HepG2 (cell line): Measurements from ENCODE around the gene CLCN1. TPM values are rescaled to one million over a fixed set of nuclear protein-coding genes. Genes with fewer than 3 reads are reported as not detected.
A peak's percentile ranks its signal among the peaks of the same experiment; 100 is the strongest.

Experiments used
- ATAC-seq: fragments of 200-7000 bp; cut with Tn5 transposase; 3 replicates; pipeline ENCODE4 v1.9.1; 2020; ENCODE audit warnings: mild to moderate bottlenecking, moderate library complexity
- BruUV-seq: library from RNA; stranded (reverse); fragments of 400-500 nt; replicated peaks from 2 replicates; lab custom pipeline; 2021; lab: Mats Ljungman, UMichigan
- CTCF ChIA-PET: fragments of 300-600 bp; formaldehyde crosslinking; extraction: SDS; loops from one replicate; lab custom pipeline; 2021; ENCODE audit warnings: low total read pairs, inconsistent platforms, low intra/inter-chr PET ratio; lab: Yijun Ruan, JAX
- POLR2A ChIA-PET: fragments of 350-600 bp; sonication (Branson Sonifier 250); formaldehyde crosslinking; loops from one replicate; lab custom pipeline; 2020; ENCODE audit warnings: antibody characterized with exemption, inconsistent platforms; lab: Yijun Ruan, JAX
- DNase-seq: peaks from one replicate; pipeline ENCODE4 v3.0.0-alpha.2; 2015; ENCODE audit warnings: low spot score
- FAIRE-seq: peaks from 3 replicates; lab custom pipeline; 2011; peaks lifted over from hg19 to GRCh38; lab: Jason Lieb, UNC
- H2AFZ ChIP-seq: one replicate; pipeline ENCODE4 v1.6.1; 2011; ENCODE audit warnings: low read length, inconsistent platforms
- H3K27ac ChIP-seq: fragments of 300-600 bp; 3 replicates; pipeline ENCODE4 v1.8.0; 2011; ENCODE audit warnings: mixed run types, mild to moderate bottlenecking, mixed read lengths, low read length, inconsistent platforms; ENCODE audit not compliant: insufficient read depth; ENCODE audit errors: extremely low read length
- H3K27me3 ChIP-seq, 2 experiments: fragments of 200-600 bp in 1 of 2; 2 replicates in 1 of 2; 3 replicates in 1 of 2; pipeline versions ENCODE4 v1.6.0 to v1.8.0; 2011; ENCODE audit warnings: low read length in 2 of 2, mild to moderate bottlenecking in 2 of 2, moderate library complexity in 2 of 2, inconsistent platforms in 1 of 2; ENCODE audit not compliant: insufficient read depth in 2 of 2, control insufficient read depth in 1 of 2
- H3K36me3 ChIP-seq, 2 experiments: fragments of 200-600 bp in 1 of 2; replicated peaks in 1 of 2; 2 replicates in 1 of 2; 3 replicates in 1 of 2; pipeline versions ENCODE4 v1.5.1 to v1.8.0; 2011; ENCODE audit warnings: low read length in 2 of 2, inconsistent platforms in 1 of 2; ENCODE audit not compliant: insufficient read depth in 2 of 2, control insufficient read depth in 1 of 2
- H3K4me1 ChIP-seq: 2 replicates; pipeline ENCODE4 v1.5.1; 2012; ENCODE audit warnings: low read length, inconsistent platforms; ENCODE audit not compliant: insufficient read depth
- H3K4me2 ChIP-seq: 2 replicates; pipeline ENCODE4 v1.6.0; 2011; ENCODE audit warnings: low read depth, low read length, inconsistent platforms
- H3K4me3 ChIP-seq, 3 experiments: fragments of 200-600 bp in 1 of 3; sonication (generic), shearing (Covaris generic) in 1 of 3; replicated peaks in 1 of 3; 2 replicates each; pipeline ENCODE4 v1.5.1; 2011 to 2016; ENCODE audit warnings: low read length in 3 of 3, inconsistent platforms in 2 of 3, low read depth in 2 of 3, mild to moderate bottlenecking in 2 of 3, control low read depth in 1 of 3, mixed read lengths in 1 of 3; ENCODE audit not compliant: insufficient read depth in 1 of 3
- H3K79me2 ChIP-seq: one replicate; pipeline ENCODE4 v1.6.1; 2011; ENCODE audit warnings: low read length, inconsistent platforms; ENCODE audit not compliant: insufficient read depth
- H3K9ac ChIP-seq: 2 replicates; pipeline ENCODE4 v1.6.0; 2011; ENCODE audit warnings: mild to moderate bottlenecking, low read depth, low read length, inconsistent platforms; ENCODE audit not compliant: insufficient read depth
- H3K9me3 ChIP-seq: 2 replicates; pipeline ENCODE4 v1.5.1; 2012; ENCODE audit warnings: mild to moderate bottlenecking, low read length
- H4K20me1 ChIP-seq: 2 replicates; pipeline ENCODE4 v1.6.0; 2011; ENCODE audit warnings: inconsistent platforms, mild to moderate bottlenecking, low read length, moderate library complexity; ENCODE audit not compliant: insufficient read depth
- GFI1 ChIP-seq: sonication (generic); formaldehyde crosslinking; IDR thresholded peaks from 2 replicates; pipeline ENCODE4 v1.5.0; 2020; ENCODE audit warnings: missing genetic modification reagents, mild to moderate bottlenecking, borderline replicate concordance
- KMT2A ChIP-seq: sonication (generic); formaldehyde crosslinking; IDR thresholded peaks from 2 replicates; pipeline ENCODE4 v1.4.0; 2020; ENCODE audit warnings: missing genetic modification reagents
- PCBP2 ChIP-seq: fragments of 200-400 bp; formaldehyde crosslinking; optimal IDR thresholded peaks from 2 replicates; pipeline ENCODE3; 2018; ENCODE audit warnings: low read length, low read depth; ENCODE audit not compliant: poor library complexity, severe bottlenecking
- PHF5A ChIP-seq: IDR thresholded peaks from one replicate; pipeline ENCODE4 v1.6.1; 2018; ENCODE audit warnings: low read depth, missing genetic modification reagents; ENCODE audit not compliant: unreplicated experiment
- PHF8 ChIP-seq: sonication (generic); formaldehyde crosslinking; IDR thresholded peaks from 2 replicates; pipeline ENCODE4 v1.5.0; 2020; ENCODE audit warnings: missing genetic modification reagents
- ZFP62 ChIP-seq: sonication (generic); formaldehyde crosslinking; IDR thresholded peaks from 2 replicates; pipeline ENCODE4 v1.4.0; 2020; ENCODE audit warnings: missing genetic modification reagents
- ZNF383 ChIP-seq: sonication (generic); formaldehyde crosslinking; IDR thresholded peaks from 2 replicates; pipeline ENCODE4 v1.4.0; 2020; ENCODE audit warnings: missing genetic modification reagents, mild to moderate bottlenecking, borderline replicate concordance
- ZNF556 ChIP-seq: sonication (generic); formaldehyde crosslinking; IDR thresholded peaks from 2 replicates; pipeline ENCODE4 v1.4.0; 2020; ENCODE audit warnings: mild to moderate bottlenecking, missing genetic modification reagents, borderline replicate concordance
- ZNF562 ChIP-seq: sonication (generic); formaldehyde crosslinking; IDR thresholded peaks from 2 replicates; pipeline ENCODE4 v1.8.0; 2022; ENCODE audit warnings: missing genetic modification reagents, borderline replicate concordance
- ZNF572 ChIP-seq: sonication (generic); formaldehyde crosslinking; IDR thresholded peaks from 2 replicates; pipeline ENCODE4 v1.5.1; 2020; ENCODE audit warnings: mild to moderate bottlenecking, missing genetic modification reagents
- ZNF629 ChIP-seq: sonication (generic); formaldehyde crosslinking; conservative IDR thresholded peaks from 2 replicates; pipeline ENCODE4 v1.5.0; 2020; ENCODE audit warnings: missing genetic modification reagents
- ZNF746 ChIP-seq: sonication (generic); formaldehyde crosslinking; IDR thresholded peaks from 2 replicates; pipeline ENCODE4 v1.8.0; 2022; ENCODE audit warnings: mild to moderate bottlenecking, missing genetic modification reagents
- WGBS: methylation state at CpG from one replicate; pipeline ENCODE4 v1.1.6; 2017; ENCODE audit warnings: low lambda C conversion rate; 5-methylcytosine and 5-hydroxymethylcytosine counted together
- in situ Hi-C: cut with HindIII; loops from 2 replicates; pipeline ENCODE4 v1.10.0; 2017; ENCODE audit warnings: low pct_unique_long_range_greater_than_20kb; ENCODE audit not compliant: extremely low pct_ligation_motif_present
- intact Hi-C: fragments of 100-400 bp; cut with micrococcal nuclease; formaldehyde crosslinking; loops from one replicate; pipeline ENCODE4 v1.10.0; 2022; ENCODE audit not compliant: unreplicated experiment
- polyA plus RNA-seq, 8 experiments: library from polyadenylated mRNA; depleted of rRNA in 3 of 8; stranded (reverse) in 7 of 8; unstranded in 1 of 8; fragments of >200 nt; fragmentation: Illumina TruSeq in 4 of 8; extraction: Trizol in 4 of 8; gene quantifications; 2 replicates each; pipeline versions ENCODE4 v1.2.1 to v1.2.3, GENCODE V29; 2011 to 2016; ENCODE audit warnings: low read depth in 4 of 8, missing spikeins in 1 of 8, mixed read lengths in 1 of 8; ENCODE audit not compliant: insufficient read depth in 1 of 8
- total RNA-seq, 5 experiments: library from RNA; depleted of rRNA; stranded (reverse); fragments of >200 nt; fragmentation: Illumina TruSeq; extraction: Trizol; gene quantifications; 2 replicates each; pipeline ENCODE4 v1.2.3, GENCODE V29; 2016; ENCODE audit warnings: low read depth in 1 of 5
- TF ChIP-seq, protein P1 (sequence below): sonication (generic); formaldehyde crosslinking; IDR thresholded peaks from 2 replicates; pipeline ENCODE4 v1.5.1; 2020; ENCODE audit warnings: missing genetic modification reagents, mild to moderate bottlenecking, borderline replicate concordance
- TF ChIP-seq, protein P2 (sequence below): sonication (generic); formaldehyde crosslinking; IDR thresholded peaks from 2 replicates; pipeline ENCODE4 v1.4.0; 2020; ENCODE audit warnings: low read depth, missing genetic modification reagents
- TF ChIP-seq, protein P3 (sequence below): sonication (generic); formaldehyde crosslinking; IDR thresholded peaks from 2 replicates; pipeline ENCODE4 v1.4.0; 2020; ENCODE audit warnings: missing genetic modification reagents
- TF ChIP-seq, protein P4 (sequence below), 2 experiments: fragments of 450-650 bp in 1 of 2; sonication (generic) in 1 of 2; formaldehyde crosslinking; IDR thresholded peaks; 2 replicates each; pipeline versions ENCODE4 v1.5.0 to v1.8.0; 2020 to 2022; ENCODE audit warnings: mild to moderate bottlenecking in 1 of 2, missing genetic modification reagents in 1 of 2

Gene CLCN1
- total and polyA plus RNA-seq, 2 of the 13 experiments (the other 11 are each of a cell fraction or from before 2014, with no cell fraction given): 0.01 TPM; not detected in 1

DNA sequence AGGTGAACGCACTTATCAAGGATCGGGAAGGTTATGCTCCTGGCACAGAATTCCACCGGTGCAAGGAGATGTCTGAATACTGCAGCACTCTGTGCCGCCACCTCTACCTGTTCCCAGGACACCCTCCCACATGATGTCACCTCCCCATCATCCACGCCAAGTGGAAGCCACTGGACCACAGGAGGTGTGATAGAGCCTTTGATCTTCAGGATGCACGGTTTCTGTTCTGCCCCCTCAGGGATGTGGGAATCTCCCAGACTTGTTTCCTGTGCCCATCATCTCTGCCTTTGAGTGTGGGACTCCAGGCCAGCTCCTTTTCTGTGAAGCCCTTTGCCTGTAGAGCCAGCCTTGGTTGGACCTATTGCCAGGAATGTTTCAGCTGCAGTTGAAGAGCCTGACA is 11.0 kb upstream of the CLCN1 start:
- ATAC-seq (peak; percentile 24; the same call in 2 of the 3 replicates), FAIRE-seq (no peak), DNase-seq (no peak)
- no peaks in the 10 kb centered on the region for H3K27me3 ChIP-seq
- 100% methylated on average over 6 of the region's 6 CpGs for WGBS
- H3K4me2 ChIP-seq: no peak overlapping the region
- no peak overlapping the region for H3K9ac ChIP-seq
- no peak overlapping the region for H3K4me3 ChIP-seq
- peaks cover 25 to 77% of the 10 kb centered on the region in 2 experiments for H3K36me3 ChIP-seq
- H2AFZ ChIP-seq: no peak overlapping the region
- no peaks in the 10 kb centered on the region for H3K9me3 ChIP-seq
- in situ Hi-C loops (loop anchor here (5.0 kb wide), 1 partner anchor 63 kb away; no protein-coding TSS in a partner anchor), intact Hi-C loops (loop anchor here (1.0 to 10.0 kb wide), 3 partner anchors 16 to 300 kb away; no protein-coding TSS in a partner anchor)
- TF ChIP-seq ZNF629 (CRISPR knock-in tag) (no peak), ZNF383 (CRISPR knock-in tag) (no peak), GFI1 (CRISPR knock-in tag) (no peak), ZNF572 (CRISPR knock-in tag) (no peak), ZNF562 (CRISPR knock-in tag) (no peak), ZNF556 (no peak), PCBP2 (no peak), PHF8 (no peak), KMT2A (no peak), ZNF746 (CRISPR knock-in tag) (no peak), PHF5A (CRISPR knock-in tag) (no peak), ZFP62 (CRISPR knock-in tag) (no peak)
- TF ChIP-seq, protein P1, sequence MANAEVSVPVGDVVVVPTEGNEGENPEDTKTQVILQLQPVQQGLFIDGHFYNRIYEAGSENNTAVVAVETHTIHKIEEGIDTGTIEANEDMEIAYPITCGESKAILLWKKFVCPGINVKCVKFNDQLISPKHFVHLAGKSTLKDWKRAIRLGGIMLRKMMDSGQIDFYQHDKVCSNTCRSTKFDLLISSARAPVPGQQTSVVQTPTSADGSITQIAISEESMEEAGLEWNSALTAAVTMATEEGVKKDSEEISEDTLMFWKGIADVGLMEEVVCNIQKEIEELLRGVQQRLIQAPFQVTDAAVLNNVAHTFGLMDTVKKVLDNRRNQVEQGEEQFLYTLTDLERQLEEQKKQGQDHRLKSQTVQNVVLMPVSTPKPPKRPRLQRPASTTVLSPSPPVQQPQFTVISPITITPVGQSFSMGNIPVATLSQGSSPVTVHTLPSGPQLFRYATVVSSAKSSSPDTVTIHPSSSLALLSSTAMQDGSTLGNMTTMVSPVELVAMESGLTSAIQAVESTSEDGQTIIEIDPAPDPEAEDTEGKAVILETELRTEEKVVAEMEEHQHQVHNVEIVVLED (CRISPR knock-in tag): no peak
- TF ChIP-seq, protein P2, sequence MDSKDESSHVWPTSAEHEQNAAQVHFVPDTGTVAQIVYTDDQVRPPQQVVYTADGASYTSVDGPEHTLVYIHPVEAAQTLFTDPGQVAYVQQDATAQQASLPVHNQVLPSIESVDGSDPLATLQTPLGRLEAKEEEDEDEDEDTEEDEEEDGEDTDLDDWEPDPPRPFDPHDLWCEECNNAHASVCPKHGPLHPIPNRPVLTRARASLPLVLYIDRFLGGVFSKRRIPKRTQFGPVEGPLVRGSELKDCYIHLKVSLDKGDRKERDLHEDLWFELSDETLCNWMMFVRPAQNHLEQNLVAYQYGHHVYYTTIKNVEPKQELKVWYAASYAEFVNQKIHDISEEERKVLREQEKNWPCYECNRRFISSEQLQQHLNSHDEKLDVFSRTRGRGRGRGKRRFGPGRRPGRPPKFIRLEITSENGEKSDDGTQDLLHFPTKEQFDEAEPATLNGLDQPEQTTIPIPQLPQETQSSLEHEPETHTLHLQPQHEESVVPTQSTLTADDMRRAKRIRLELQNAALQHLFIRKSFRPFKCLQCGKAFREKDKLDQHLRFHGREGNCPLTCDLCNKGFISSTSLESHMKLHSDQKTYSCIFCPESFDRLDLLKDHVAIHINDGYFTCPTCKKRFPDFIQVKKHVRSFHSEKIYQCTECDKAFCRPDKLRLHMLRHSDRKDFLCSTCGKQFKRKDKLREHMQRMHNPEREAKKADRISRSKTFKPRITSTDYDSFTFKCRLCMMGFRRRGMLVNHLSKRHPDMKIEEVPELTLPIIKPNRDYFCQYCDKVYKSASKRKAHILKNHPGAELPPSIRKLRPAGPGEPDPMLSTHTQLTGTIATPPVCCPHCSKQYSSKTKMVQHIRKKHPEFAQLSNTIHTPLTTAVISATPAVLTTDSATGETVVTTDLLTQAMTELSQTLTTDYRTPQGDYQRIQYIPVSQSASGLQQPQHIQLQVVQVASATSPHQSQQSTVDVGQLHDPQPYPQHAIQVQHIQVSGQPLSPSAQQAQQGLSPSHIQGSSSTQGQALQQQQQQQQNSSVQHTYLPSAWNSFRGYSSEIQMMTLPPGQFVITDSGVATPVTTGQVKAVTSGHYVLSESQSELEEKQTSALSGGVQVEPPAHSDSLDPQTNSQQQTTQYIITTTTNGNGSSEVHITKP (CRISPR knock-in tag): no peak
- TF ChIP-seq, protein P3, sequence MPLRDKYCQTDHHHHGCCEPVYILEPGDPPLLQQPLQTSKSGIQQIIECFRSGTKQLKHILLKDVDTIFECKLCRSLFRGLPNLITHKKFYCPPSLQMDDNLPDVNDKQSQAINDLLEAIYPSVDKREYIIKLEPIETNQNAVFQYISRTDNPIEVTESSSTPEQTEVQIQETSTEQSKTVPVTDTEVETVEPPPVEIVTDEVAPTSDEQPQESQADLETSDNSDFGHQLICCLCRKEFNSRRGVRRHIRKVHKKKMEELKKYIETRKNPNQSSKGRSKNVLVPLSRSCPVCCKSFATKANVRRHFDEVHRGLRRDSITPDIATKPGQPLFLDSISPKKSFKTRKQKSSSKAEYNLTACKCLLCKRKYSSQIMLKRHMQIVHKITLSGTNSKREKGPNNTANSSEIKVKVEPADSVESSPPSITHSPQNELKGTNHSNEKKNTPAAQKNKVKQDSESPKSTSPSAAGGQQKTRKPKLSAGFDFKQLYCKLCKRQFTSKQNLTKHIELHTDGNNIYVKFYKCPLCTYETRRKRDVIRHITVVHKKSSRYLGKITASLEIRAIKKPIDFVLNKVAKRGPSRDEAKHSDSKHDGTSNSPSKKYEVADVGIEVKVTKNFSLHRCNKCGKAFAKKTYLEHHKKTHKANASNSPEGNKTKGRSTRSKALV (CRISPR knock-in tag): no peak
- TF ChIP-seq, protein P4, sequence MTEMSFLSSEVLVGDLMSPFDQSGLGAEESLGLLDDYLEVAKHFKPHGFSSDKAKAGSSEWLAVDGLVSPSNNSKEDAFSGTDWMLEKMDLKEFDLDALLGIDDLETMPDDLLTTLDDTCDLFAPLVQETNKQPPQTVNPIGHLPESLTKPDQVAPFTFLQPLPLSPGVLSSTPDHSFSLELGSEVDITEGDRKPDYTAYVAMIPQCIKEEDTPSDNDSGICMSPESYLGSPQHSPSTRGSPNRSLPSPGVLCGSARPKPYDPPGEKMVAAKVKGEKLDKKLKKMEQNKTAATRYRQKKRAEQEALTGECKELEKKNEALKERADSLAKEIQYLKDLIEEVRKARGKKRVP (CRISPR knock-in tag; IDR thresholded peaks at IDR 0.05): no peak
- ChIA-PET CTCF (interaction anchor here (1.8 kb wide), 1 partner anchor 64 kb away, joined by 35 read pairs; no protein-coding TSS in a partner anchor), POLR2A (no interaction called here)
- no peaks in the 10 kb centered on the region for H3K4me1 ChIP-seq
- H3K27ac ChIP-seq: no peak overlapping the region
- no peaks in the 10 kb centered on the region for H3K79me2 ChIP-seq
- no peaks in the 10 kb centered on the region; the same call in 1 of the 2 replicates for H4K20me1 ChIP-seq
- no TSS peak for BruUV-seq
